A549 (cell line): ENCODE measurements around the gene TMEM156.

Experiments
- EP300 ChIP-seq, 2 experiments: fragments of >200 bp; sonication (Bioruptor Twin); formaldehyde crosslinking; IDR thresholded peaks; 2 replicates in 1 of 2; 3 replicates in 1 of 2; pipeline ENCODE4 v1.6.1; 2016 to 2017
- FOSL2 ChIP-seq, 2 experiments: fragments of 450-650 bp in 1 of 2; fragments of >200 bp in 1 of 2; sonication (Bioruptor Twin) in 1 of 2; formaldehyde crosslinking; IDR thresholded peaks; 2 replicates each; pipeline versions ENCODE4 v1.5.0 to v1.6.1; 2016 to 2020; ENCODE audit warnings: mild to moderate bottlenecking in 1 of 2, moderate library complexity in 1 of 2
- POLR2AphosphoS2 ChIP-seq: conservative IDR thresholded peaks from 2 replicates; pipeline ENCODE4 v1.6.1; 2012; ENCODE audit warnings: low read length, improper control_type of control experiment, inconsistent platforms
- REST ChIP-seq: fragments of 200-600 bp; sonication (generic); IDR thresholded peaks from 2 replicates; pipeline ENCODE4 v1.6.1; 2016; ENCODE audit warnings: antibody characterized with exemption, mild to moderate bottlenecking, moderate library complexity
- RFX5 ChIP-seq: fragments of 450-650 bp; IDR thresholded peaks from 2 replicates; pipeline ENCODE4 v1.7.1; 2014; ENCODE audit warnings: antibody characterized with exemption, mild to moderate bottlenecking, moderate library complexity

DNA sequence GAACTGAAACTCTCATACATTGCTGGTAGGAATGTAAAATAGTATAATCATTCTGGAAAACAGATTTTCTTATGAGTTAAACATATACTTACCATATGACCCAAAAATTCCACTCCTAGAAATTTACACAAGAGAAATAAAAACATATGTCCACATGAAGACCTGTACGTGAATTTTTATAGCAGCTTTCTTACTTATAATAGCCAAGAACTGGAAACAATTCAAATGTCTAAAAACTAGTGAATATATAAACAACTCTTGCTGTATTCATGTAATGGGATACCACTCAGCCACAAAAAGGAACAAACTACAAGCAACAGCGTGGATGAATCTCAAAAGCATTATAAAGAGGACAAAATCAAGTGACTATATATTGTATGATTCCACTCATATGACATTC is 27.5 kb downstream of the TMEM156 start:
- TF ChIP-seq FOSL2 (IDR thresholded peaks at IDR 0.05), result no peak
- TF ChIP-seq FOSL2 (CRISPR knock-in tag; IDR thresholded peaks at IDR 0.05), result no peak
- TF ChIP-seq EP300 (IDR thresholded peaks at IDR 0.05), result no peak
- no peak for TF ChIP-seq RFX5
- TF ChIP-seq POLR2AphosphoS2, result no peak
- TF ChIP-seq REST, result no peak
